Esophagus muscularis mucosa (tissue), 4 donors: ENCODE results near the gene TGDS. TPM values are rescaled to one million over a fixed set of nuclear protein-coding genes. Genes with fewer than 3 reads are reported as not detected.

Experiments used
- DNase-seq: peaks from one replicate; pipeline ENCODE4 v3.0.0-alpha.2; 2017; ENCODE audit errors: extremely low spot score
- H3K27ac ChIP-seq, 4 donors: fragments of 200-600 bp; sonication (generic); replicated peaks in 1 of 4; 1 replicate in 3 of 4; 2 replicates in 1 of 4; pipeline ENCODE4 v1.5.1; 2016 to 2019; ENCODE audit warnings: mild to moderate bottlenecking in 1 of 4
- H3K27me3 ChIP-seq, 4 donors: fragments of 200-600 bp; sonication (generic); one replicate each; pipeline versions ENCODE4 v1.5.1 to v1.6.0; 2016 to 2019
- H3K36me3 ChIP-seq, 4 donors: fragments of 200-600 bp; sonication (generic); one replicate each; pipeline ENCODE4 v1.5.1; 2016 to 2019
- H3K4me1 ChIP-seq, 4 donors: fragments of 200-600 bp; sonication (generic); one replicate each; pipeline ENCODE4 v1.5.1; 2016 to 2019
- H3K4me3 ChIP-seq, 4 donors: fragments of 200-600 bp; sonication (generic); 1 replicate in 2 of 4; 2 replicates in 2 of 4; pipeline ENCODE4 v1.5.1; 2016 to 2019; ENCODE audit warnings: mild to moderate bottlenecking in 4 of 4, moderate library complexity in 1 of 4
- H3K9me3 ChIP-seq, 4 donors: fragments of 200-600 bp; sonication (generic); 1 replicate in 3 of 4; 2 replicates in 1 of 4; pipeline ENCODE4 v1.5.1; 2016 to 2019
- CTCF ChIP-seq, 3 experiments: fragments of 200-600 bp in 2 of 3; fragments of 450-650 bp in 1 of 3; sonication (generic) in 2 of 3; IDR thresholded peaks; one replicate each; pipeline ENCODE4 v1.5.1; 2017 to 2019; ENCODE audit warnings: antibody characterized with exemption in 3 of 3, mild to moderate bottlenecking in 2 of 3, moderate library complexity in 1 of 3
- EP300 ChIP-seq: sonication (generic); formaldehyde crosslinking; IDR thresholded peaks from one replicate; pipeline ENCODE4 v1.6.1; 2017; ENCODE audit warnings: antibody characterized with exemption
- POLR2A ChIP-seq: fragments of 450-650 bp; IDR thresholded peaks from one replicate; pipeline ENCODE4 v1.6.1; 2017; ENCODE audit warnings: antibody characterized with exemption, moderate library complexity, mild to moderate bottlenecking, low read depth
- POLR2AphosphoS5 ChIP-seq, 2 donors: sonication (generic); formaldehyde crosslinking; IDR thresholded peaks; one replicate each; pipeline ENCODE4 v1.6.1; 2017; ENCODE audit warnings: antibody characterized with exemption in 2 of 2
- WGBS: methylation state at CpG from one replicate; pipeline ENCODE4 v1.1.5; 2018; 5-methylcytosine and 5-hydroxymethylcytosine counted together
- intact Hi-C: fragments of 100-400 bp; cut with DNase I; formaldehyde crosslinking; loops from one replicate; pipeline ENCODE4 v1.15.1; 2023
- total RNA-seq, 4 donors: library from RNA; depleted of rRNA; stranded (reverse); fragments of >200 nt; gene quantifications; one replicate each; pipeline versions ENCODE4 v1.1.0 to v1.2.1, GENCODE V29; 2016

TGDS gene
- total RNA-seq, 4 donors from 2014 or later: 3.7 to 7.5 (median 6.2) TPM

- peaks cover 6 to 13% (median 7%) of the 10 kb centered on the region in 4 donors for H3K4me1 ChIP-seq
- peak within 1 kb of the TSS; percentile 81 to 94 (median 90) for H3K4me3 ChIP-seq
- peak; percentile 99 for DNase-seq
- no peaks in the 10 kb centered on the region for H3K27me3 ChIP-seq
- H3K27ac ChIP-seq: peak within 1 kb of the TSS; percentile 85 to 92 (median 88)
- H3K36me3 ChIP-seq: peaks cover 0 to 13% (median 3%) of the 10 kb centered on the region in 4 donors
- intact Hi-C loops: loop anchor here (5.0 kb wide), 1 partner anchor 54 kb away; no protein-coding TSS in a partner anchor
- WGBS: 0% methylated on average over 26 of the region's 71 CpGs
- TF ChIP-seq EP300 (no peak), POLR2A (peak; percentile 50), CTCF (IDR thresholded peaks at IDR 0.05) (no peak), POLR2AphosphoS5 (IDR thresholded peaks at IDR 0.05) (peak; percentile 83 to 89)
- H3K9me3 ChIP-seq: no peaks in the 10 kb centered on the region
These were observed 5.8 kb upstream of the TGDS start, which contains the start of gene GPR180 for GRCh38 chr13:94601446-94602431. GPR180 (plus strand) TSS chr13:94601857; CDS start chr13:94601928, 71 bp downstream.

GRCh38 chr13:94599877-94600276 lies 3.9 kb upstream of the TGDS start:
- no peaks in the 10 kb centered on the region for H3K36me3 ChIP-seq
- peaks cover 13 to 25% (median 18%) of the 10 kb centered on the region in 4 donors for H3K4me1 ChIP-seq

GRCh38 chr13:94598281-94598680 lies 2.3 kb upstream of the TGDS start:
- 96% methylated on average over 3 of the region's 3 CpGs for WGBS
- Histone ChIP-seq H3K27me3 (no peaks in the 10 kb centered on the region), H3K36me3 (no peaks in the 10 kb centered on the region), H3K4me1 (peaks cover 25 to 35% (median 30%) of the 10 kb centered on the region in 4 donors), H3K4me3 (no peak overlapping the region), H3K27ac (no peak overlapping the region), H3K9me3 (no peaks in the 10 kb centered on the region)
- no peak for DNase-seq
- intact Hi-C loops: no loop called here
- no peak for TF ChIP-seq POLR2AphosphoS5 (IDR thresholded peaks at IDR 0.05)
- no peak for TF ChIP-seq POLR2A
- no peak for TF ChIP-seq EP300
- no peak for TF ChIP-seq CTCF (IDR thresholded peaks at IDR 0.05)

More at GRCh38 chr13:94599877-94600276, 3.9 kb upstream of the TGDS start:
- no peak overlapping the region for H3K4me3 ChIP-seq
- intact Hi-C loops: loop anchor here (5.0 kb wide), 1 partner anchor 53 kb away; no protein-coding TSS in a partner anchor
- H3K9me3 ChIP-seq: no peaks in the 10 kb centered on the region
- no peak overlapping the region for H3K27ac ChIP-seq
- no peak for TF ChIP-seq EP300
- TF ChIP-seq CTCF (IDR thresholded peaks at IDR 0.05): no peak
- no peak for TF ChIP-seq POLR2A
- no peak for TF ChIP-seq POLR2AphosphoS5 (IDR thresholded peaks at IDR 0.05)
- no peaks in the 10 kb centered on the region for H3K27me3 ChIP-seq
- 96% methylated on average over 3 of the region's 3 CpGs for WGBS
- DNase-seq: no peak

- Histone ChIP-seq H3K27me3 (no peaks in the 10 kb centered on the region), H3K9me3 (no peaks in the 10 kb centered on the region), H3K27ac (peak overlapping the region; percentile 81 to 85 (median 82)), H3K4me3 (peak overlapping the region; percentile 72 to 86 (median 80)), H3K4me1 (peaks cover 18 to 35% (median 24%) of the 10 kb centered on the region in 4 donors), H3K36me3 (peaks cover under 1 to 14% (median 7%) of the 10 kb centered on the region in 4 donors)
- WGBS: 74% methylated on average over 20 of the region's 20 CpGs
- TF ChIP-seq POLR2AphosphoS5 (IDR thresholded peaks at IDR 0.05) (no peak), POLR2A (no peak), CTCF (IDR thresholded peaks at IDR 0.05) (no peak), EP300 (no peak)
- DNase-seq: no peak
- intact Hi-C loops: no loop called here
These were observed 621 bp upstream of the TGDS start for GRCh38 chr13:94596575-94596971.
